ENCODE results near the gene TMEM238. TPM values are rescaled to one million over a fixed set of nuclear protein-coding genes. Genes with fewer than 3 reads are reported as not detected.

The TMEM238 gene
- total and polyA plus RNA-seq, 9 of the 15 experiments (the other 6 are each of a cell fraction or from before 2014, with no cell fraction given) = 0.18 to 5.1 (median 1.3) TPM; not detected in 4

DNA sequence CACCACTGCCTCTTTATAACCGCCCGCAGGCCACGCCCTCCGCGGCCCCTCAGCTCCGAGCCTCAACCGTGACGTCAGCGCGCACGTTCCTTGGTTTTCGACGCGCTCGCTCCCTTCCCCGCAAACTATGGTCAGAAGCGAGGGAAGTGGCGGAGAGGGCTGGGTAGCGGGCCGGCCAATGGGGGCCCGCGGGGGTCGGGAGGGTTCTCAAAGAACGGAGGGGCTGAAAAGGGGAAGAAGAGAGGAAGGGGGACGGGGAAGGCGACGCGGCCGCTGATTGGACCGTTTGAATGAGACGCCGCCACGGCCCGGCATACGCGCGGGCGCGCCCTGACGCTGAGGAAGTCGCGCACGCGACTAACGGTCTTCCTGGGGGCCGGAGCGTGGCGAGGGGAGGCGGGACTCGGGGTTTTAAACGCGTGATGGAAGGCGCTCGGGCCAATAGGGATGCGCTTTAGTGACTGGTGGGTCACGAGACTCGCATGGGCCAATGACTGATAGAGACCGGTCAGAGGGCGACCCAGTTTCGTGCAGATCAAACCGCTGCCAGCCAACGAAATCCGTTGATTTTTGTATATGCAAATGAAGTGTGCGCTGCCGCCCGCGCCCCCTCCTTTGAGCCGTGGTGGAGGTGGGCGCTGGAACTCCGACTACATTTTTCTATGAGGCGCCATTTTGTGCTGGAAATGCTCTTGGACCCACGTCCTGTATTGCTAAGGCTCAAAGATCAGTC lies 23.9 kb upstream of the TMEM238 start (continued):
- TF ChIP-seq MNT (conservative IDR thresholded peaks at IDR 0.05) (peak; percentile 97 to 98), ZNF274 (IDR thresholded peaks at IDR 0.05; ENCODE audit: borderline replicate concordance, low read depth, low read length) (no peak; the same call in 1 of the 2 replicates), ZNF224 (CRISPR knock-in tag; IDR thresholded peaks at IDR 0.05) (no peak), SP2 (IDR thresholded peaks at IDR 0.05; ENCODE audit: extremely low read depth, low read depth, low read length, poor library complexity, severe bottlenecking) (peak; percentile 64), ZNF696 (CRISPR knock-in tag; conservative IDR thresholded peaks at IDR 0.05) (no peak), THRAP3 (IDR thresholded peaks at IDR 0.05; ENCODE audit: borderline replicate concordance) (no peak), OTX1 (CRISPR knock-in tag; IDR thresholded peaks at IDR 0.05) (peak; percentile 90; the same call in 1 of the 2 replicates), BRF2 (IDR thresholded peaks at IDR 0.05; ENCODE audit: borderline replicate concordance, insufficient read depth, insufficient read length) (no peak), ELF1 (tag; IDR thresholded peaks at IDR 0.05) (peak; percentile 86), DNMT1 (IDR thresholded peaks at IDR 0.05) (no peak), PCBP2 (IDR thresholded peaks at IDR 0.05; ENCODE audit: low read depth, low read length, poor library complexity, severe bottlenecking) (no peak)
- TF ChIP-seq, protein P1, sequence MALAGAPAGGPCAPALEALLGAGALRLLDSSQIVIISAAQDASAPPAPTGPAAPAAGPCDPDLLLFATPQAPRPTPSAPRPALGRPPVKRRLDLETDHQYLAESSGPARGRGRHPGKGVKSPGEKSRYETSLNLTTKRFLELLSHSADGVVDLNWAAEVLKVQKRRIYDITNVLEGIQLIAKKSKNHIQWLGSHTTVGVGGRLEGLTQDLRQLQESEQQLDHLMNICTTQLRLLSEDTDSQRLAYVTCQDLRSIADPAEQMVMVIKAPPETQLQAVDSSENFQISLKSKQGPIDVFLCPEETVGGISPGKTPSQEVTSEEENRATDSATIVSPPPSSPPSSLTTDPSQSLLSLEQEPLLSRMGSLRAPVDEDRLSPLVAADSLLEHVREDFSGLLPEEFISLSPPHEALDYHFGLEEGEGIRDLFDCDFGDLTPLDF (CRISPR knock-in tag; IDR thresholded peaks at IDR 0.05) = peak; percentile 99
- TF ChIP-seq, protein P2, sequence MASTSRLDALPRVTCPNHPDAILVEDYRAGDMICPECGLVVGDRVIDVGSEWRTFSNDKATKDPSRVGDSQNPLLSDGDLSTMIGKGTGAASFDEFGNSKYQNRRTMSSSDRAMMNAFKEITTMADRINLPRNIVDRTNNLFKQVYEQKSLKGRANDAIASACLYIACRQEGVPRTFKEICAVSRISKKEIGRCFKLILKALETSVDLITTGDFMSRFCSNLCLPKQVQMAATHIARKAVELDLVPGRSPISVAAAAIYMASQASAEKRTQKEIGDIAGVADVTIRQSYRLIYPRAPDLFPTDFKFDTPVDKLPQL (IDR thresholded peaks at IDR 0.05; ENCODE audit: extremely low read depth, insufficient read length) = peak; percentile 89
- TF ChIP-seq, protein P3, sequence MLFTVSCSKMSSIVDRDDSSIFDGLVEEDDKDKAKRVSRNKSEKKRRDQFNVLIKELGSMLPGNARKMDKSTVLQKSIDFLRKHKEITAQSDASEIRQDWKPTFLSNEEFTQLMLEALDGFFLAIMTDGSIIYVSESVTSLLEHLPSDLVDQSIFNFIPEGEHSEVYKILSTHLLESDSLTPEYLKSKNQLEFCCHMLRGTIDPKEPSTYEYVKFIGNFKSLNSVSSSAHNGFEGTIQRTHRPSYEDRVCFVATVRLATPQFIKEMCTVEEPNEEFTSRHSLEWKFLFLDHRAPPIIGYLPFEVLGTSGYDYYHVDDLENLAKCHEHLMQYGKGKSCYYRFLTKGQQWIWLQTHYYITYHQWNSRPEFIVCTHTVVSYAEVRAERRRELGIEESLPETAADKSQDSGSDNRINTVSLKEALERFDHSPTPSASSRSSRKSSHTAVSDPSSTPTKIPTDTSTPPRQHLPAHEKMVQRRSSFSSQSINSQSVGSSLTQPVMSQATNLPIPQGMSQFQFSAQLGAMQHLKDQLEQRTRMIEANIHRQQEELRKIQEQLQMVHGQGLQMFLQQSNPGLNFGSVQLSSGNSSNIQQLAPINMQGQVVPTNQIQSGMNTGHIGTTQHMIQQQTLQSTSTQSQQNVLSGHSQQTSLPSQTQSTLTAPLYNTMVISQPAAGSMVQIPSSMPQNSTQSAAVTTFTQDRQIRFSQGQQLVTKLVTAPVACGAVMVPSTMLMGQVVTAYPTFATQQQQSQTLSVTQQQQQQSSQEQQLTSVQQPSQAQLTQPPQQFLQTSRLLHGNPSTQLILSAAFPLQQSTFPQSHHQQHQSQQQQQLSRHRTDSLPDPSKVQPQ (CRISPR knock-in tag; IDR thresholded peaks at IDR 0.05; ENCODE audit: borderline replicate concordance) = no peak

Data from K562 (cell line).